GM19043 (cell line): ENCODE results near the gene KCNQ2.

Experiments
- ATAC-seq: cut with Tn5 transposase; IDR thresholded peaks from one replicate; pipeline ENCODE4 v1.9.1; 2021; ENCODE audit warnings: low read depth; ENCODE audit not compliant: unreplicated experiment

Gene KCNQ2

GRCh38 chr20:63363981-63364561 lies 108.4 kb downstream of the KCNQ2 start:
- no peak for ATAC-seq

- ATAC-seq: no peak
Observed at GRCh38 chr20:63363013-63363957, 109.2 kb downstream of the KCNQ2 start.

GRCh38 chr20:63362436-63363009 lies 109.9 kb downstream of the KCNQ2 start:
- ATAC-seq: no peak

GRCh38 chr20:63361519-63362435 lies 110.7 kb downstream of the KCNQ2 start:
- ATAC-seq: no peak

- ATAC-seq: no peak
Observed at GRCh38 chr20:63360850-63361518, 111.5 kb downstream of the KCNQ2 start, which contains the start of gene CHRNA4. Gene CHRNA4 (minus strand): TSS chr20:63361349. CDS start chr20:63361165, 184 bp downstream.

- no peak for ATAC-seq
Observed at GRCh38 chr20:63359937-63360849, 112.3 kb downstream of the KCNQ2 start.

GRCh38 chr20:63359164-63359934 lies 113.1 kb downstream of the KCNQ2 start:
- ATAC-seq: no peak

GRCh38 chr20:63357921-63358905 lies 114.2 kb downstream of the KCNQ2 start:
- ATAC-seq: no peak

- no peak for ATAC-seq
Observed at GRCh38 chr20:63356931-63357879, 115.2 kb downstream of the KCNQ2 start.

GRCh38 chr20:63356511-63356910 lies 115.9 kb downstream of the KCNQ2 start:
- no peak for ATAC-seq

- ATAC-seq: no peak
Observed at GRCh38 chr20:63355781-63356295, 116.6 kb downstream of the KCNQ2 start.

- no peak for ATAC-seq
Observed at GRCh38 chr20:63354636-63355350, 117.7 kb downstream of the KCNQ2 start.

- no peak for ATAC-seq
Observed at GRCh38 chr20:63352811-63353221, 119.6 kb downstream of the KCNQ2 start.

- no peak for ATAC-seq
Observed at GRCh38 chr20:63351811-63352591, 120.5 kb downstream of the KCNQ2 start.
